ENCODE data around the gene NR5A1.

Gene NR5A1

DNA sequence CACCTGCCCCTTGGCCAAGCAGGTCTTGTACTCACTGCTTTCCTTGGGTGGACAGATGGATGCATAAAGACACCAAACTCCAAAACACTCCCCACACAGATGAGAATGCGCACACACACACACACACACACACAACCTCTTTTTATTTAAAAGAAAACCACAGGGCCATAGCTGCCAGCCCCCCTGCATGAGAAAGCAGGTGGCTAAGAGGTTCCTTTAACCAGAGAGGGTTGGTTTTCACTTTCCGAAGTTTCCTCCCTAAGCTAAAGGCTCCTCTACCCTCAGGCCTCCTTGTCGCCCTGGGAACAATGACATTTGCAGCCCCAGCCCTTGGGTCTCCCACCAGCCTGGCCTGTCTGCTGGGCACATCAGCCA lies 11.1 kb downstream of the NR5A1 start:
- Histone ChIP-seq H3K4me3 (ENCODE audit: control insufficient read depth in 1 of 7, extremely low read depth in 1 of 7, insufficient read depth in 4 of 7, low read depth in 2 of 7, low read length in 6 of 7) (peak overlapping the region in 4 of 7 experiments; percentile 1 to 59 (median 50)), H3K36me3 (ENCODE audit: control insufficient read depth in 4 of 4, insufficient read depth in 4 of 4, low read length in 3 of 4) (no peaks in the 10 kb centered on the region), H3K4me1 (ENCODE audit: control extremely low read depth in 1 of 4, control insufficient read depth in 4 of 4, insufficient read depth in 4 of 4, low read length in 3 of 4) (peaks cover 0 to 35% (median 26%) of the 10 kb centered on the region in 4 experiments), H3K9me3 (ENCODE audit: control extremely low read depth in 1 of 5, control insufficient read depth in 4 of 5, insufficient read depth in 2 of 5, low read depth in 1 of 5, low read length in 4 of 5) (no peaks in the 10 kb centered on the region), H3K27me3 (replicated peaks in 2 of 5; ENCODE audit: control insufficient read depth in 4 of 5, insufficient read depth in 5 of 5, low read length in 4 of 5) (peaks cover 0 to 2% (median 0%) of the 10 kb centered on the region in 5 experiments), H3K27ac (ENCODE audit: insufficient read depth in 1 of 2, low read depth in 1 of 2, low read length in 2 of 2, poor library complexity in 1 of 2, severe bottlenecking in 2 of 2) (no peak overlapping the region)
- WGBS (ENCODE audit: insufficient coverage) = 0% methylated on average over 1 of the region's 3 CpGs
- peak; percentile 66 to 89 (median 86) for DNase-seq
- ChIA-PET CTCF (interaction anchor here (0.8 to 2.0 kb wide), 2 partner anchors 23 to 76 kb away, joined by 3 to 5 read pairs; no protein-coding TSS in a partner anchor), POLR2A (interaction anchor here (0.5 kb wide), 1 partner anchor 56 kb away, joined by 3 read pairs; no protein-coding TSS in a partner anchor)

DNA sequence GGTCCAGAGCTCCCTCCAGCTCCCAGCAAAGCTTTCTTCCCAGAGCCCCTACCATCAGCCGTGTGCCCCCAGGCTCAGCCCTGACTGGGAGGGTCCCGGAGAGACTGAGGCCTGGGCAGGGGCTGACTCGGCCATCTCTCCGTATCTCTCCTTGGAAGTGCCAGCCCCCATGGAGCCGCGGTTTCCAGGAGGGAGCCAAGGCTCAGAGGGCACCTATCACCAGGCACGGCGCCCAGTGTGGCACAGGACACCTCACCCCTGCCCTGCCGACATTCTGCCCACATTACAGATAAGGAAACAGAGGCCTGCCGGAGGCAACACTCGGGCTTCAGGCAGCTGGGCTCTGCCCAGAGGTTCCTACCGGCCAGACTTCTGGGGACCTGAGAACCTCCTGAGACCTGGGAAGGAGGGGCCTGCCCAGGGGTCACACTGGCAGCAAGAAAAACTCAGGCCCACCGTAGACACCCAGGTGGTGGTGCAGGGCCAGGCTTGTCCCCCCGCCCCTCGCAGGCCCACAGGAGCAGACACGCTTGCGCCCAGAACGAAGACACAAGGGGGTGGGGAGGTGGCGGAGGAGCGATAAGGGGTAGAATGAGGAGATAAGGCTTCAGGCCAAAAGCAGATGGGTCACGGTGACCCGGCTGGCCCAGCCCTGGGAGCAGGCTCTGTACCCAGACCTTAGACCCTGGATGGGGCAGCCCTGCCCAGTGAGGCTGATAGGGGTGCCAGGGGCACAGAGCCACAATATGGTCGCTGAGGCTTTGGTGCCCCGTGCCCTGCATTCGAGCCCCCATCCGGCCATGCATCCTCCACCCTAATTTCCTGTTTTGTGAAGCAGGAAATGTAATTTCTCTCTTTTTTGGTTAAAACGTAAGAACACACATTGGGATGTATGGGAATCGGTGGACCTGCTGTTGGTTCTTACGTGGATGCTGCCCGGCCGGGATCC lies 11.8 kb downstream of the NR5A1 start:
- no peaks in the 10 kb centered on the region for H3K27me3 ChIP-seq (replicated peaks in 2 of 5; ENCODE audit: control insufficient read depth in 4 of 5, insufficient read depth in 5 of 5, low read length in 4 of 5)
- no peaks in the 10 kb centered on the region for H3K36me3 ChIP-seq (ENCODE audit: control insufficient read depth in 4 of 4, insufficient read depth in 4 of 4, low read length in 3 of 4)
- ChIA-PET POLR2A (no interaction called here), CTCF (interaction anchor here (0.8 to 2.0 kb wide), 2 partner anchors 22 to 75 kb away, joined by 3 to 5 read pairs; no protein-coding TSS in a partner anchor)
- no peak for DNase-seq
- H3K4me1 ChIP-seq (ENCODE audit: control extremely low read depth in 1 of 4, control insufficient read depth in 4 of 4, insufficient read depth in 4 of 4, low read length in 3 of 4) = peaks cover 0 to 35% (median 26%) of the 10 kb centered on the region in 4 experiments
- 77% methylated on average over 20 of the region's 31 CpGs for WGBS (ENCODE audit: insufficient coverage)
- H3K4me3 ChIP-seq (ENCODE audit: control insufficient read depth in 1 of 7, extremely low read depth in 1 of 7, insufficient read depth in 4 of 7, low read depth in 2 of 7, low read length in 6 of 7) = peak overlapping the region in 3 of 7 experiments; percentile 1 to 59 (median 53)
- H3K9me3 ChIP-seq (ENCODE audit: control extremely low read depth in 1 of 5, control insufficient read depth in 4 of 5, insufficient read depth in 2 of 5, low read depth in 1 of 5, low read length in 4 of 5) = no peaks in the 10 kb centered on the region
- no peak overlapping the region for H3K27ac ChIP-seq (ENCODE audit: insufficient read depth in 1 of 2, low read depth in 1 of 2, low read length in 2 of 2, poor library complexity in 1 of 2, severe bottlenecking in 2 of 2)

DNA sequence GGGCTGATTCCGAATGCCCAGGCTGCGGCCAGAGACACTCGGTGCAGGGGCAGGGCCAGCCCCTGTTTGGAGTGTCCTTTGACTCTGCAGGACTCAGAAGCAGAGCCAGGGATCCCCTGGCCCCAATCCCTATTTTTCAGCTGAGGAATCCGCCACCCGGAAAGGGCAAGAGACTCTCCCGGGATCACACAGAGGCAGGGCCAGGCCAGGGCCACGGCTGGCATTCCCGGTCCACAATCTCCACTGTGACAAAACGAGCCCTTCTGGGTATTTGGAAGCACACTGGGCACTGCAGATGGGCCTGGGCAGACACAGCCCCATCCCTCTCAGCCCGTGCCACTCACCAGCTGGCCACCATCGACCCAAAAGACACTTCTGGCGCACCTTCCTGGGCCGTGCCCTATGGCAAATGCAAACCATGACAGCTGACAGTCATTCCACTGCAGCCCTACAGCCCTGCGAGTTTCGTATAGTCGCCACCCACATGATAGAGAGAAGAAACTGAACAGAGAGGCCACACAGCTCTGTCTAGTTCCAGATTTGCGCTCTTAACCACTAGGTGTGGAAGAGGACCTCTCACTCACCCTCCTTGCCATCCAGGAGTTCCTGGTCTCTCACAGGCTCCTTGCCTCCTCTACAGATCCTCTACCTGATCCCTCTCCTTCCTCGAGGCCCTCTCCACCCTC lies 13.3 kb downstream of the NR5A1 start:
- WGBS (ENCODE audit: insufficient coverage) = 98% methylated on average over 17 of the region's 18 CpGs
- no peak for DNase-seq
- no peak overlapping the region for H3K4me3 ChIP-seq (ENCODE audit: control insufficient read depth in 1 of 7, extremely low read depth in 1 of 7, insufficient read depth in 4 of 7, low read depth in 2 of 7, low read length in 6 of 7)
- H3K27ac ChIP-seq (ENCODE audit: insufficient read depth in 1 of 2, low read depth in 1 of 2, low read length in 2 of 2, poor library complexity in 1 of 2, severe bottlenecking in 2 of 2) = no peak overlapping the region
- POLR2A ChIA-PET = no interaction called here
- H3K9me3 ChIP-seq (ENCODE audit: control extremely low read depth in 1 of 5, control insufficient read depth in 4 of 5, insufficient read depth in 2 of 5, low read depth in 1 of 5, low read length in 4 of 5) = no peaks in the 10 kb centered on the region
- no peaks in the 10 kb centered on the region for H3K36me3 ChIP-seq (ENCODE audit: control insufficient read depth in 4 of 4, insufficient read depth in 4 of 4, low read length in 3 of 4)
- no peaks in the 10 kb centered on the region for H3K27me3 ChIP-seq (replicated peaks in 2 of 5; ENCODE audit: control insufficient read depth in 4 of 5, insufficient read depth in 5 of 5, low read length in 4 of 5)
- CTCF ChIA-PET = interaction anchor here (0.6 to 1.2 kb wide), 2 partner anchors 43 to 252 kb away, joined by 3 read pairs; no protein-coding TSS in a partner anchor
- peaks cover 0 to 35% (median 26%) of the 10 kb centered on the region in 4 experiments for H3K4me1 ChIP-seq (ENCODE audit: control extremely low read depth in 1 of 4, control insufficient read depth in 4 of 4, insufficient read depth in 4 of 4, low read length in 3 of 4)

DNA sequence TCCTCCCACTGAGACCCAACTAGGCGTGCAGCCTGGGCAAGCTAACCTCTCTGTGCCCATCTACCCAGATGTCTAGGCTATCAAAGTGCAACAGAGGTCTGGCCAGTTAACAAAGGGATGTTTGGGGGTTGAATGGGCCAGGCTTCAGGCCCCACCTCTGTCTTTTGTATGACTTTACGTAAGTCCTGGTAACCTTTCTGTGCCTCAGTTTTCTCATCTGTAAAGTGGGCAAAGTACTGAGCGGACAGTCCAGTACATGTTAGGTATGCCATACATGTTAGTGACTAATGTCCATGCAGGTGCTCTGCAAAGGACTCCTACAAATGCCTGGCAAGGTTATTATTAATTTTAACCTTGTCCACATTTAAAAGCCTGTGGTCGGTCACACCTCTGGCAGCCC lies 14.0 kb downstream of the NR5A1 start:
- no peaks in the 10 kb centered on the region for H3K9me3 ChIP-seq (ENCODE audit: control extremely low read depth in 1 of 5, control insufficient read depth in 4 of 5, insufficient read depth in 2 of 5, low read depth in 1 of 5, low read length in 4 of 5)
- H3K36me3 ChIP-seq (ENCODE audit: control insufficient read depth in 4 of 4, insufficient read depth in 4 of 4, low read length in 3 of 4) = no peaks in the 10 kb centered on the region
- no peak for DNase-seq
- ChIA-PET POLR2A (interaction anchor here (0.6 kb wide), 1 partner anchor 11 kb away, joined by 3 read pairs; no protein-coding TSS in a partner anchor), CTCF (no interaction called here)
- H3K27ac ChIP-seq (ENCODE audit: insufficient read depth in 1 of 2, low read depth in 1 of 2, low read length in 2 of 2, poor library complexity in 1 of 2, severe bottlenecking in 2 of 2) = no peak overlapping the region
- H3K4me3 ChIP-seq (ENCODE audit: control insufficient read depth in 1 of 7, extremely low read depth in 1 of 7, insufficient read depth in 4 of 7, low read depth in 2 of 7, low read length in 6 of 7) = no peak overlapping the region
- no peaks in the 10 kb centered on the region for H3K27me3 ChIP-seq (replicated peaks in 2 of 5; ENCODE audit: control insufficient read depth in 4 of 5, insufficient read depth in 5 of 5, low read length in 4 of 5)
- 100% methylated on average over 3 of the region's 4 CpGs for WGBS (ENCODE audit: insufficient coverage)
- peaks cover 0 to 35% (median 26%) of the 10 kb centered on the region in 4 experiments for H3K4me1 ChIP-seq (ENCODE audit: control extremely low read depth in 1 of 4, control insufficient read depth in 4 of 4, insufficient read depth in 4 of 4, low read length in 3 of 4)

DNA sequence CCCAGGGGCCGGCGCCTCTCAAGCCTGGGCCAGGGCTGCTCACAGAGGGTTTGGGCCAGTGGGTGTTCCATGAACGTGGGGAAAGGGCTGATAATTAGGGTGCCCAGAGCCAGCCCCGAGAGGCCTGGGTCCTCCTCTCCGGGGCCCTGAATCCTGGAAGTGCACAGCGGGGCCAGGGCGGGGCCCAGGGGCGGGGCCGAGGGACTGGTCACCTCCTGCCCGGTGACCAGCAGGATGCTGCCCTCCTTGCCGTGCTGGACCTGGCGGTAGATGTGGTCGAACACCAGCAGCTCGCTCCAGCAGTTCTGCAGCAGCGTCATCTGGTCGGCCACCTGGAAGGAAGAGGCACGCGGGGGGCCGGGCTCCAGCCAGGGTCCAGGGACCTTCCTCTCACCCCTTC lies 14.4 kb downstream of the NR5A1 start:
- H3K27me3 ChIP-seq (replicated peaks in 2 of 5; ENCODE audit: control insufficient read depth in 4 of 5, insufficient read depth in 5 of 5, low read length in 4 of 5) = no peaks in the 10 kb centered on the region
- H3K4me3 ChIP-seq (ENCODE audit: control insufficient read depth in 1 of 7, extremely low read depth in 1 of 7, insufficient read depth in 4 of 7, low read depth in 2 of 7, low read length in 6 of 7) = no peak overlapping the region
- no peaks in the 10 kb centered on the region for H3K36me3 ChIP-seq (ENCODE audit: control insufficient read depth in 4 of 4, insufficient read depth in 4 of 4, low read length in 3 of 4)
- DNase-seq = no peak
- no peak overlapping the region for H3K27ac ChIP-seq (ENCODE audit: insufficient read depth in 1 of 2, low read depth in 1 of 2, low read length in 2 of 2, poor library complexity in 1 of 2, severe bottlenecking in 2 of 2)
- CTCF ChIA-PET = no interaction called here
- POLR2A ChIA-PET = interaction anchor here (0.6 to 0.7 kb wide), 2 partner anchors 11 to 1936 kb away, joined by 3 read pairs; no protein-coding TSS in a partner anchor
- no peaks in the 10 kb centered on the region for H3K9me3 ChIP-seq (ENCODE audit: control extremely low read depth in 1 of 5, control insufficient read depth in 4 of 5, insufficient read depth in 2 of 5, low read depth in 1 of 5, low read length in 4 of 5)
- peaks cover 0 to 35% (median 25%) of the 10 kb centered on the region in 4 experiments for H3K4me1 ChIP-seq (ENCODE audit: control extremely low read depth in 1 of 4, control insufficient read depth in 4 of 4, insufficient read depth in 4 of 4, low read length in 3 of 4)
- 91% methylated on average over 12 of the region's 19 CpGs for WGBS (ENCODE audit: insufficient coverage)

DNA sequence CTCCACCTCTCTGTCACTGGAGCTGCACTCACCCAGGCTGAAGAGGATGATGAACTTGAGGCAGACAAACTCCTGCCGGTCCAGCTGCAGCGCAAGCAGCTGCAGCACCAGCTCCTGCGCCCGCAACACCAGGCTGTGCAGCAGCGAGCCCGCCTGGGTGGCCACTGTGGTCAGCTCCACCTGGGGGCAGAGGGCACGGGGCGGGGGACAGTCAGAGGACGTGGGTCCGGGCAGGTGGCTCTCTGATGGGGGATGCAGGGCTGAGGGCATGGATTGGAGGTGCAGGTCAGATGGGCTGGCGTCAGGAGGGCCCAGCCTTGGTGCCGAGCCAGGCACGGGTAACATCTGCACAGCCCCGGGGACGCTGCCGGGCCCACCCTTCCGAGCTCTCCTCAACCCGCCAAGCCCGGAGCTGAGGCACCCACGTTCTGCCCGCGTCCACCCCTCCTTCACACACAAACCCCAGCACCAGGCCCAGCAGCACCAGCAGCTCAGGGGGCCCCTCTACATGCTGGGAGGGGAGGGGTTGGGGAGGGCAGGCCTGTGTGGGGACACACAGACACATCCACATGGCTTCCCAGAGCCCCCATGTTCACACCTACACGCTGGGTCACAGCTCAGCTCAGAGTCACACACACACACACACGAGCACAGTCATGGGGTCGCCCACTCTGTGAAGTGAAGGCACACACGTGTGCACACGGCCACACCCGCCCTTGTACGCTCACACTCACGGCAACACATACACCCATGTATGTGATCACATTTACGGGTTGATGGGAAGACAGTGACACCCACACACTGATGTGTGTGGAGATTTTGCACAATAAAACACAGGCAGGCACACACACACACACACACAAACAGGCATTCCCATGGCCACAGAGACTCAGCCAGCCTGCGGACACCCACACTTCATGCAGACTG lies 15.9 kb downstream of the NR5A1 start:
- WGBS (ENCODE audit: insufficient coverage) = 99% methylated on average over 17 of the region's 32 CpGs
- Histone ChIP-seq H3K27me3 (replicated peaks in 2 of 5; ENCODE audit: control insufficient read depth in 4 of 5, insufficient read depth in 5 of 5, low read length in 4 of 5) (peaks cover 0 to 9% (median 0%) of the 10 kb centered on the region in 5 experiments), H3K9me3 (ENCODE audit: control extremely low read depth in 1 of 5, control insufficient read depth in 4 of 5, insufficient read depth in 2 of 5, low read depth in 1 of 5, low read length in 4 of 5) (no peaks in the 10 kb centered on the region), H3K4me1 (ENCODE audit: control extremely low read depth in 1 of 4, control insufficient read depth in 4 of 4, insufficient read depth in 4 of 4, low read length in 3 of 4) (peaks cover 0 to 20% (median 18%) of the 10 kb centered on the region in 4 experiments), H3K36me3 (ENCODE audit: control insufficient read depth in 4 of 4, insufficient read depth in 4 of 4, low read length in 3 of 4) (no peaks in the 10 kb centered on the region), H3K27ac (ENCODE audit: insufficient read depth in 1 of 2, low read depth in 1 of 2, low read length in 2 of 2, poor library complexity in 1 of 2, severe bottlenecking in 2 of 2) (no peak overlapping the region), H3K4me3 (ENCODE audit: control insufficient read depth in 1 of 7, extremely low read depth in 1 of 7, insufficient read depth in 4 of 7, low read depth in 2 of 7, low read length in 6 of 7) (no peak overlapping the region)
- ChIA-PET CTCF (no interaction called here), POLR2A (no interaction called here)
- DNase-seq = no peak

All from common myeloid progenitor, CD34-positive (primary cell).